C4-2B (cell line): ENCODE data around the gene TRPM5.
"Not testable (repeated sequence)": the region's sequence is repeated elsewhere in the genome, so short reads cannot be mapped to it uniquely, and the experiment has no call there.

Source experiments
- H3K27ac ChIP-seq: fragments of 450-650 bp; 2 replicates; pipeline ENCODE4 v1.5.1; 2017
- ZFX ChIP-seq: fragments of 450-650 bp; IDR thresholded peaks from 2 replicates; pipeline ENCODE4 v1.6.1; 2017
- TF ChIP-seq, protein P1 (sequence below): fragments of 450-650 bp; conservative IDR thresholded peaks from 2 replicates; pipeline ENCODE4 v1.5.1; 2017; ENCODE audit warnings: mild to moderate bottlenecking

Gene TRPM5

DNA sequence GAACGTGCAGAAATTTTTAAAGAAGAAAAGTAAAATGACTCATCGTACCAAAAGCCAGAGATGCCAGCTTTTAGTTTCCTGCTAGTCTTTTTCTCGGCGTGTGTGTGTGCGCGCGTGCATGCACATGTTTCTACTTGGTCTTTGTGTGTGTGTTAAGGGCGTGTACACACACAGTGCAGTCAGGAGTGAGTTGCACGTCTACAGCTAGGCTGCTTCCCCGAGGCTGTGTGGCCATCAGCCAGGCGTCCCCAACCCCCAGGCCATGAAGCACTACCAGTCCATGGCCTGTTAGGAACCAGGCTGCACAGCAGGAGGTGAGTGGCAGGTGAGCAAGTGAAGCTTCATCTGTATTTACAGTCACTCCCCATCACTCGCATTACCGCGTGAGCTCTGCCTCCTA, 36.9 kb upstream of the TRPM5 start:
- H3K27ac ChIP-seq: no peak overlapping the region
- no peak for TF ChIP-seq ZFX
- TF ChIP-seq, protein P1, sequence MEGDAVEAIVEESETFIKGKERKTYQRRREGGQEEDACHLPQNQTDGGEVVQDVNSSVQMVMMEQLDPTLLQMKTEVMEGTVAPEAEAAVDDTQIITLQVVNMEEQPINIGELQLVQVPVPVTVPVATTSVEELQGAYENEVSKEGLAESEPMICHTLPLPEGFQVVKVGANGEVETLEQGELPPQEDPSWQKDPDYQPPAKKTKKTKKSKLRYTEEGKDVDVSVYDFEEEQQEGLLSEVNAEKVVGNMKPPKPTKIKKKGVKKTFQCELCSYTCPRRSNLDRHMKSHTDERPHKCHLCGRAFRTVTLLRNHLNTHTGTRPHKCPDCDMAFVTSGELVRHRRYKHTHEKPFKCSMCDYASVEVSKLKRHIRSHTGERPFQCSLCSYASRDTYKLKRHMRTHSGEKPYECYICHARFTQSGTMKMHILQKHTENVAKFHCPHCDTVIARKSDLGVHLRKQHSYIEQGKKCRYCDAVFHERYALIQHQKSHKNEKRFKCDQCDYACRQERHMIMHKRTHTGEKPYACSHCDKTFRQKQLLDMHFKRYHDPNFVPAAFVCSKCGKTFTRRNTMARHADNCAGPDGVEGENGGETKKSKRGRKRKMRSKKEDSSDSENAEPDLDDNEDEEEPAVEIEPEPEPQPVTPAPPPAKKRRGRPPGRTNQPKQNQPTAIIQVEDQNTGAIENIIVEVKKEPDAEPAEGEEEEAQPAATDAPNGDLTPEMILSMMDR: no peak

DNA sequence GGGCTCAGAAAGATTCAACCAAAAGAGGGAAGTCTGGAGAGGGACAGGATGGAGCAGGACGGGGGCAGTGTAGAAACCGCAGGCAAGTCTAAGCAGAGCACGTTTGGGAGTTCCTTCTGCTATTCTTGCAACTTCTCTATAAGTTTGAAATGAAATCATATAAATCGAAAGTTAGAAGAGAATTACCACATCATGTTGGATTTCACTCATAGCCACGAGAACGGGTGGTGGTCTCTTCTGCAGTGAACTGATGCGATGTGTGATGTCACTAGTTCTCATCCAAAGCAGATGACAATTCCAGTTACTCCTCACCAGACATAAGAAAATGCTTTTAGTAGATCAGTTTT, 36.5 kb upstream of the TRPM5 start:
- no peak for TF ChIP-seq ZFX
- no peak overlapping the region for H3K27ac ChIP-seq

- H3K27ac ChIP-seq: not testable (repeated sequence)
Observed at GRCh38 chr11:2480067-2480873, 36.0 kb upstream of the TRPM5 start.

DNA sequence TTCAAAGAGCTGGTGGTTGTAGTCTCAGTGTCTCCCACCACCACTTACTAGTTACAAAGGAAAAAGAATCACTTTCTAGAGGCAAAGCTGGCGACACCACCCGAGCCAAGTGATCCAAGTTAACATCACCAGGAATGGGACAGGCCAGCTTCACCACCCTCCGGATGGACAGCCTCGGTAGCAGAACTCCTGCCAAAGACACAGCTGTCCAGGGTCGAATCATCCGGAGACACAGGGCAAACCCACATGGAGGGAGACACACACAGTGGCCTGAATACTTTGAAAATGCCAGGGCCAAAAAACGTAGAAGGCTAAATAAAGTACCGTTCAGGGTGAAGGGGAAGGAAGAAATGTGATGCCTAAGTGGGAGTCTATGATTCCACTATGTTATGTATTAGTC, 33.6 kb upstream of the TRPM5 start:
- no peak overlapping the region for H3K27ac ChIP-seq
- no peak for TF ChIP-seq ZFX
- TF ChIP-seq, protein P1: no peak

GRCh38 chr11:2477254-2477653, 32.9 kb upstream of the TRPM5 start:
- no peak overlapping the region for H3K27ac ChIP-seq
- TF ChIP-seq ZFX: no peak
- TF ChIP-seq, protein P1: no peak

GRCh38 chr11:2475136-2475918, 31.0 kb upstream of the TRPM5 start:
- no peak overlapping the region for H3K27ac ChIP-seq
- no peak for TF ChIP-seq ZFX
- TF ChIP-seq, protein P1: no peak

DNA sequence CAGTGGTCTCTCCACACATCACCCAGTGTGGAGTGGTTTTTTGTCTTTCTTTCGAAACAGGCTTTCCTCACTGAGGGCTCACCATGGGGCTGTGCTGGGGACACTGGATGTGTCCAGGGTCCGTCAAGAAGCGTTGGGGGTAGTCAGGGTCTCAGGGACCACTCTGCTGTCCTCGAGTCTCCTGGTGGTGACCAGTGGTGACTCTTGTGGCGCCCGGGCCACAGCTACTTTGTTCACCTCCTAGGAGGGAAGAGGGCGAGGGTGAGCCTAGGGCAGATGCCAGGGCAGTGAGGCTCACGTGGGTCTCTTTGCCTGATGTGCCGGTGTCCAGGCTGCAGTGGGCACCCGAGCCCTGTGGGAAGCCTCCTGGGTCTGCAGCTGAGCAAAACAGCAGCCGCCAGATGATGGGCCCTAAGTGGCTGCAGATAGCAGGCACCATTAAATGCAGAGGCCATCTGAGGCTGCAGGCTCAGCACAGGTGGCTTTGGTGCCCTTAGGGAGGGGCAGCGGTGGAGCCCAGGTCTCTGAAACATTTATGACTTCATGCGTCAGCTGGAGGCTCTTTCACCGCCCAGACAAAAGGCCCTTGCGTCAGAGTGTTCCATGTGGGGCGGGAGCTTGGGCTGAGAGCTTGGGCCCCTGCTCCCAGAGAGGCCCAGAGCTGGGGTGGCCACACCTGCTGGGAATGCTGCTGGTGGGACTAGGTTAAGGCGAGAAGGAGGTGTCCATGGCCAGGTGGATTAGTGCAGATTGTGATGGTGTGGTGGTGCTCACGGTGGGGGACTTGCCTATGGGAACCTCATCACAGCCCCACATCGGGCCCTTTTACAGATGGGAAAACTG, 30.0 kb upstream of the TRPM5 start:
- TF ChIP-seq, protein P1: no peak
- no peak overlapping the region for H3K27ac ChIP-seq
